IPS-15b (cell line): Measurements from ENCODE around the gene RIC1.
"Not testable (repeated sequence)": the region's sequence is repeated elsewhere in the genome, so short reads cannot be mapped to it uniquely, and the experiment has no call there.

Experiments used
- H3K27me3 ChIP-seq: one replicate; pipeline ENCODE4 v1.6.1; 2013; ENCODE audit warnings: low read length; ENCODE audit not compliant: control insufficient read depth, insufficient read depth
- H3K36me3 ChIP-seq: one replicate; pipeline ENCODE4 v1.6.1; 2013; ENCODE audit warnings: low read length; ENCODE audit not compliant: control insufficient read depth, insufficient read depth
- H3K4me1 ChIP-seq: one replicate; pipeline ENCODE4 v1.6.1; 2013; ENCODE audit warnings: mild to moderate bottlenecking, low read length; ENCODE audit not compliant: control insufficient read depth, insufficient read depth
- H3K4me3 ChIP-seq: one replicate; pipeline ENCODE4 v1.5.1; 2013; ENCODE audit warnings: low read depth, low read length
- H3K9ac ChIP-seq: one replicate; pipeline ENCODE4 v1.6.1; 2013; ENCODE audit warnings: low read depth, mild to moderate bottlenecking, low read length
- H3K9me3 ChIP-seq: one replicate; pipeline ENCODE4 v1.6.1; 2013; ENCODE audit warnings: mild to moderate bottlenecking, low read length; ENCODE audit not compliant: control insufficient read depth, insufficient read depth

The RIC1 gene

GRCh38 chr9:5626727-5627634 is 1.9 kb upstream of the RIC1 start:
- no peaks in the 10 kb centered on the region for H3K9me3 ChIP-seq
- no peak overlapping the region for H3K9ac ChIP-seq
- H3K27me3 ChIP-seq = no peaks in the 10 kb centered on the region
- H3K4me1 ChIP-seq = peaks cover 4% of the 10 kb centered on the region
- H3K4me3 ChIP-seq = no peak overlapping the region
- no peaks in the 10 kb centered on the region for H3K36me3 ChIP-seq

GRCh38 chr9:5627686-5628085 is 1.2 kb upstream of the RIC1 start:
- not testable (repeated sequence) for H3K36me3 ChIP-seq, H3K27me3 ChIP-seq, H3K9me3 ChIP-seq, H3K9ac ChIP-seq, H3K4me1 ChIP-seq
- peak overlapping the region; percentile 47 for H3K4me3 ChIP-seq

- H3K36me3 ChIP-seq = no peaks in the 10 kb centered on the region
- peak overlapping the region; percentile 47 for H3K4me3 ChIP-seq
- peaks cover 4% of the 10 kb centered on the region for H3K4me1 ChIP-seq
- H3K9ac ChIP-seq = no peak overlapping the region
- no peaks in the 10 kb centered on the region for H3K9me3 ChIP-seq
- no peaks in the 10 kb centered on the region for H3K27me3 ChIP-seq
Measured at GRCh38 chr9:5628183-5628529, 751 bp upstream of the RIC1 start.

GRCh38 chr9:5629312-5630080 is 589 bp downstream of the RIC1 start:
- Histone ChIP-seq H3K9me3 (no peaks in the 10 kb centered on the region), H3K4me1 (peaks cover 4% of the 10 kb centered on the region), H3K36me3 (no peaks in the 10 kb centered on the region), H3K27me3 (no peaks in the 10 kb centered on the region), H3K4me3 (peak overlapping the region; percentile 47), H3K9ac (peak overlapping the region; percentile 58)

- Histone ChIP-seq H3K27me3 (no peaks in the 10 kb centered on the region), H3K4me3 (peak overlapping the region; percentile 47), H3K9me3 (no peaks in the 10 kb centered on the region), H3K36me3 (no peaks in the 10 kb centered on the region), H3K9ac (peak overlapping the region; percentile 9), H3K4me1 (peaks cover 4% of the 10 kb centered on the region)
Measured at GRCh38 chr9:5630081-5630507, 1.2 kb downstream of the RIC1 start.

- Histone ChIP-seq H3K36me3 (no peaks in the 10 kb centered on the region), H3K4me3 (no peak overlapping the region), H3K4me1 (peaks cover 4% of the 10 kb centered on the region), H3K9me3 (no peaks in the 10 kb centered on the region), H3K27me3 (no peaks in the 10 kb centered on the region), H3K9ac (no peak overlapping the region)
Measured at GRCh38 chr9:5631026-5631425, 2.1 kb downstream of the RIC1 start.

- Histone ChIP-seq H3K9ac (no peak overlapping the region), H3K4me3 (no peak overlapping the region), H3K27me3 (no peaks in the 10 kb centered on the region)
Measured at GRCh38 chr9:5632540-5632939, 3.6 kb downstream of the RIC1 start.

GRCh38 chr9:5633243-5633642 is 4.3 kb downstream of the RIC1 start:
- Histone ChIP-seq H3K9me3 (no peaks in the 10 kb centered on the region), H3K36me3 (no peaks in the 10 kb centered on the region), H3K4me3 (no peak overlapping the region), H3K27me3 (no peaks in the 10 kb centered on the region), H3K4me1 (peaks cover 4% of the 10 kb centered on the region), H3K9ac (no peak overlapping the region)

More at GRCh38 chr9:5632540-5632939, 3.6 kb downstream of the RIC1 start:
- Histone ChIP-seq H3K36me3 (no peaks in the 10 kb centered on the region), H3K4me1 (peaks cover 4% of the 10 kb centered on the region), H3K9me3 (no peaks in the 10 kb centered on the region)

GRCh38 chr9:5635390-5635789 is 6.5 kb downstream of the RIC1 start:
- Histone ChIP-seq H3K9ac (no peak overlapping the region), H3K4me1 (peaks cover 3% of the 10 kb centered on the region), H3K4me3 (no peak overlapping the region), H3K36me3 (no peaks in the 10 kb centered on the region), H3K9me3 (no peaks in the 10 kb centered on the region), H3K27me3 (no peaks in the 10 kb centered on the region)

GRCh38 chr9:5639816-5640215 is 10.9 kb downstream of the RIC1 start:
- H3K36me3 ChIP-seq = no peaks in the 10 kb centered on the region
- no peaks in the 10 kb centered on the region for H3K27me3 ChIP-seq
- H3K9ac ChIP-seq = no peak overlapping the region
- no peaks in the 10 kb centered on the region for H3K4me1 ChIP-seq
- no peak overlapping the region for H3K4me3 ChIP-seq
- H3K9me3 ChIP-seq = no peaks in the 10 kb centered on the region

- no peak overlapping the region for H3K9ac ChIP-seq
- no peaks in the 10 kb centered on the region for H3K9me3 ChIP-seq
- no peaks in the 10 kb centered on the region for H3K36me3 ChIP-seq
- H3K4me1 ChIP-seq = no peaks in the 10 kb centered on the region
- H3K4me3 ChIP-seq = no peak overlapping the region
- H3K27me3 ChIP-seq = no peaks in the 10 kb centered on the region
Measured at GRCh38 chr9:5642170-5642569, 13.3 kb downstream of the RIC1 start.
